Stomach (tissue), 4 donors: ENCODE results near the gene TNK2.
"Not testable (repeated sequence)": the region's sequence is repeated elsewhere in the genome, so short reads cannot be mapped to it uniquely, and the experiment has no call there.

Experiments used
- CTCF ChIP-seq, 7 experiments: fragments of 450-650 bp in 4 of 7; fragments of 200-600 bp in 3 of 7; sonication (generic) in 3 of 7; IDR thresholded peaks; one replicate each; pipeline ENCODE4 v1.5.1; 2016 to 2019; ENCODE audit warnings: antibody characterized with exemption in 7 of 7, control low read depth in 2 of 7, mild to moderate bottlenecking in 1 of 7
- POLR2AphosphoS5 ChIP-seq, 3 donors: sonication (generic); formaldehyde crosslinking; IDR thresholded peaks; one replicate each; pipeline ENCODE4 v1.6.1; 2016; ENCODE audit warnings: antibody characterized with exemption in 3 of 3

GRCh38 chr3:195950731-195951130 is 42.4 kb upstream of the TNK2 start:
- not testable (repeated sequence) for TF ChIP-seq CTCF, POLR2AphosphoS5 (IDR thresholded peaks at IDR 0.05)
